Panc1 (cell line): ENCODE data around the gene RAD17. TPM values are rescaled to one million over a fixed set of nuclear protein-coding genes. Genes with fewer than 3 reads are reported as not detected.
A peak's percentile ranks its signal among the peaks of the same experiment; 100 is the strongest.

Experiments
- ATAC-seq: fragments of 200-7000 bp; cut with Tn5 transposase; 2 replicates; pipeline ENCODE4 v1.9.1; 2020; ENCODE audit warnings: mild to moderate bottlenecking, moderate library complexity
- BruUV-seq: library from RNA; stranded (reverse); fragments of 400-500 nt; replicated peaks from 2 replicates; lab custom pipeline; 2021; lab: Mats Ljungman, UMichigan
- CTCF ChIA-PET: fragments of 300-600 bp; sonication (Branson Sonifier 250); formaldehyde crosslinking; loops from one replicate; lab custom pipeline; 2022; ENCODE audit warnings: antibody characterized with exemption; lab: Charles Lee
- POLR2A ChIA-PET: fragments of 300-600 bp; sonication (Branson Sonifier 250); formaldehyde crosslinking; loops from one replicate; lab custom pipeline; 2022; ENCODE audit warnings: antibody characterized with exemption; lab: Charles Lee
- DNase-seq: peaks from one replicate; pipeline ENCODE4 v3.0.0-alpha.2; 2010; ENCODE audit warnings: low read depth, low spot score
- H3K27ac ChIP-seq: 2 replicates; pipeline ENCODE4 v1.5.1; 2011; ENCODE audit warnings: mild to moderate bottlenecking, low read length, inconsistent platforms
- H3K27me3 ChIP-seq: fragments of 200-500 bp; sonication (Bioruptor generic); 2 replicates; pipeline ENCODE4 v1.6.0; 2014; ENCODE audit warnings: low read length, inconsistent platforms; ENCODE audit not compliant: control insufficient read depth, insufficient read depth
- H3K36me3 ChIP-seq: fragments of 200-500 bp; sonication (Bioruptor generic); 2 replicates; pipeline ENCODE4 v1.5.1; 2014; ENCODE audit warnings: inconsistent platforms, mild to moderate bottlenecking, low read length, moderate library complexity; ENCODE audit not compliant: control insufficient read depth, insufficient read depth
- H3K4me1 ChIP-seq: 2 replicates; pipeline ENCODE4 v1.5.1; 2011; ENCODE audit warnings: inconsistent platforms, mild to moderate bottlenecking, low read length, moderate library complexity; ENCODE audit not compliant: control insufficient read depth, insufficient read depth
- H3K4me3 ChIP-seq, 2 experiments: 2 replicates each; pipeline ENCODE4 v1.5.1; 2011 to 2012; ENCODE audit warnings: low read depth in 2 of 2, low read length in 2 of 2, mild to moderate bottlenecking in 2 of 2, inconsistent platforms in 1 of 2, moderate library complexity in 1 of 2
- H3K9me3 ChIP-seq: fragments of 200-500 bp; sonication (Bioruptor generic); 2 replicates; pipeline ENCODE4 v1.5.1; 2014; ENCODE audit warnings: low read depth, mild to moderate bottlenecking, inconsistent platforms, low read length, moderate library complexity; ENCODE audit not compliant: control insufficient read depth, insufficient read depth
- POLR2AphosphoS5 ChIP-seq: IDR thresholded peaks from 2 replicates; pipeline ENCODE4 v1.6.1; 2012; ENCODE audit warnings: mild to moderate bottlenecking, low read depth, low read length, moderate library complexity
- REST ChIP-seq, 2 experiments: IDR thresholded peaks; 2 replicates each; pipeline ENCODE4 v1.6.1; 2011 to 2012; ENCODE audit warnings: low read depth in 2 of 2, control low read depth in 1 of 2, low read length in 1 of 2, mild to moderate bottlenecking in 1 of 2, moderate library complexity in 1 of 2; ENCODE audit not compliant: insufficient read depth in 1 of 2
- SIN3A ChIP-seq: IDR thresholded peaks from 2 replicates; pipeline ENCODE4 v1.6.1; 2012; ENCODE audit warnings: low read depth, mild to moderate bottlenecking, low read length, moderate library complexity, borderline replicate concordance; ENCODE audit not compliant: insufficient read depth
- TCF7L2 ChIP-seq: IDR thresholded peaks from 2 replicates; pipeline ENCODE4 v1.6.1; 2011; ENCODE audit warnings: mild to moderate bottlenecking, low read depth, low read length, inconsistent platforms
- in situ Hi-C: cut with HindIII; loops from 2 replicates; pipeline ENCODE4 v1.10.0; 2016; ENCODE audit warnings: low sequenced_read_pairs, low pct_unique_long_range_greater_than_20kb
- intact Hi-C: fragments of 100-400 bp; cut with micrococcal nuclease; formaldehyde crosslinking; loops from one replicate; pipeline ENCODE4 v1.10.0; 2022; ENCODE audit not compliant: unreplicated experiment
- total RNA-seq: library from RNA; stranded (reverse); gene quantifications from one replicate; pipeline ENCODE4 v1.2.1, GENCODE V29; 2021; ENCODE audit not compliant: unreplicated experiment
- TF ChIP-seq, protein P1 (sequence below): fragments of 450-650 bp; IDR thresholded peaks from 2 replicates; pipeline ENCODE4 v1.5.1; 2017; ENCODE audit warnings: mild to moderate bottlenecking

Gene RAD17
- total RNA-seq, 1 experiment from 2014 or later: 41.7 TPM

DNA sequence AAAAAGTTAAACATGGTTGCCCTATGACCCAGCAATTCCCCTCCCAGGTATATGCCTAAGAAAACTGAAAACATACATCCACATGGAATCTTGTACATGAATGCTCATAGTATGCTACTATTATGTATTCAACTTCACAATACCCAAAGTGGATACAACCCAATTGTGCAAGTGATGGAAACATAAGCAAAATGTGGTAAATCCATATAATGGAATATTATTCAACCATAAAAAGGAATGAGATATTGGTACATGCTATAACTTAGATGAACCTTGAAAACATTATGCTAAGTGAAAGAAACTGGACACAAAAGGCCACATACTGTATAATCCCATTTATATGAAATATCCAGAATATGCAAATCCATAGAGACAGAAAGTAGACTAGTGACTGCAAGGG is 19.0 kb upstream of the RAD17 start:
- Histone ChIP-seq H3K9me3 (no peaks in the 10 kb centered on the region), H3K4me3 (no peak overlapping the region), H3K4me1 (no peaks in the 10 kb centered on the region), H3K27me3 (no peaks in the 10 kb centered on the region), H3K36me3 (peaks cover 5% of the 10 kb centered on the region; the same call in 1 of the 2 replicates), H3K27ac (no peak overlapping the region)
- ChIA-PET POLR2A (no interaction called here), CTCF (no interaction called here)
- DNase-seq (no peak), ATAC-seq (no peak)
- in situ Hi-C loops: no loop called here
- BruUV-seq: no TSS peak
- TF ChIP-seq REST (IDR thresholded peaks at IDR 0.05; ENCODE audit: insufficient read depth in 1 of 2, low read depth in 2 of 2, low read length in 1 of 2) (no peak), POLR2AphosphoS5 (no peak), TCF7L2 (no peak), SIN3A (no peak)
- TF ChIP-seq, protein P1, sequence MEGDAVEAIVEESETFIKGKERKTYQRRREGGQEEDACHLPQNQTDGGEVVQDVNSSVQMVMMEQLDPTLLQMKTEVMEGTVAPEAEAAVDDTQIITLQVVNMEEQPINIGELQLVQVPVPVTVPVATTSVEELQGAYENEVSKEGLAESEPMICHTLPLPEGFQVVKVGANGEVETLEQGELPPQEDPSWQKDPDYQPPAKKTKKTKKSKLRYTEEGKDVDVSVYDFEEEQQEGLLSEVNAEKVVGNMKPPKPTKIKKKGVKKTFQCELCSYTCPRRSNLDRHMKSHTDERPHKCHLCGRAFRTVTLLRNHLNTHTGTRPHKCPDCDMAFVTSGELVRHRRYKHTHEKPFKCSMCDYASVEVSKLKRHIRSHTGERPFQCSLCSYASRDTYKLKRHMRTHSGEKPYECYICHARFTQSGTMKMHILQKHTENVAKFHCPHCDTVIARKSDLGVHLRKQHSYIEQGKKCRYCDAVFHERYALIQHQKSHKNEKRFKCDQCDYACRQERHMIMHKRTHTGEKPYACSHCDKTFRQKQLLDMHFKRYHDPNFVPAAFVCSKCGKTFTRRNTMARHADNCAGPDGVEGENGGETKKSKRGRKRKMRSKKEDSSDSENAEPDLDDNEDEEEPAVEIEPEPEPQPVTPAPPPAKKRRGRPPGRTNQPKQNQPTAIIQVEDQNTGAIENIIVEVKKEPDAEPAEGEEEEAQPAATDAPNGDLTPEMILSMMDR: no peak
- intact Hi-C loops: no loop called here

- no peak for TF ChIP-seq POLR2AphosphoS5
- TF ChIP-seq, protein P1: no peak
- TF ChIP-seq REST (IDR thresholded peaks at IDR 0.05; ENCODE audit: insufficient read depth in 1 of 2, low read depth in 2 of 2, low read length in 1 of 2): no peak
- no peak for TF ChIP-seq TCF7L2
- no peak for TF ChIP-seq SIN3A
- H3K4me3 ChIP-seq: no peak overlapping the region
- ATAC-seq: no peak
- intact Hi-C loops: loop anchor here (10.0 kb wide), 1 partner anchor 265 kb away; the partner anchor contains the start of gene SLC30A5
- H3K27me3 ChIP-seq: no peaks in the 10 kb centered on the region
- BruUV-seq: TSS peak; percentile 35
- no peak for DNase-seq
- H3K4me1 ChIP-seq: peaks cover 10% of the 10 kb centered on the region; the same call in 1 of the 2 replicates
- POLR2A ChIA-PET: no interaction called here
- H3K9me3 ChIP-seq: no peaks in the 10 kb centered on the region
- in situ Hi-C loops: no loop called here
- peaks cover 9% of the 10 kb centered on the region for H3K36me3 ChIP-seq
- CTCF ChIA-PET: interaction anchor here (0.7 kb wide), 1 partner anchor 64 kb away, joined by 4 read pairs; no protein-coding TSS in a partner anchor
- H3K27ac ChIP-seq: 0 out of 2 replicates have a peak overlapping the region, but pooled peaks have one; percentile 20
Observed at GRCh38 chr5:69359699-69360098, 9.9 kb upstream of the RAD17 start.
